GM13977 (cell line): Measurements from ENCODE around the gene E2F6.
A peak's percentile ranks its signal among the peaks of the same experiment; 100 is the strongest.

ENCODE experiments used
- DNase-seq: peaks from one replicate; pipeline ENCODE4 v3.0.0; 2012; ENCODE audit warnings: low spot score
- CTCF ChIP-seq: IDR thresholded peaks from 2 replicates; pipeline ENCODE4 v1.5.1; 2012; ENCODE audit warnings: mild to moderate bottlenecking, control low read depth; ENCODE audit not compliant: insufficient read depth; ENCODE audit errors: extremely low read depth, missing control alignments
- in situ Hi-C: fragments of 300-500 bp; cut with MboI; formaldehyde crosslinking; loops from one replicate; pipeline ENCODE4 v1.12.0; 2022; ENCODE audit warnings: low sequenced_read_pairs, low pct_unique_long_range_greater_than_20kb, mixed read lengths, inconsistent platforms; ENCODE audit not compliant: unreplicated experiment

E2F6 gene

GRCh38 chr2:11465485-11466306, at the start of gene E2F6:
Gene E2F6, minus strand, starts transcription at chr2:11466161. Its CDS starts 282 bp downstream, at chr2:11465879.
- peak; percentile 90 for DNase-seq
- in situ Hi-C loops: no loop called here
- no peak for TF ChIP-seq CTCF

GRCh38 chr2:11515490-11515981, 49.6 kb upstream of the E2F6 start:
- DNase-seq: no peak
- in situ Hi-C loops: no loop called here
- no peak for TF ChIP-seq CTCF

GRCh38 chr2:11514904-11515303, 48.9 kb upstream of the E2F6 start:
- no peak for DNase-seq
- TF ChIP-seq CTCF: no peak
- in situ Hi-C loops: no loop called here

- in situ Hi-C loops: no loop called here
- TF ChIP-seq CTCF: no peak
- no peak for DNase-seq
Observed at GRCh38 chr2:11514081-11514730, 48.2 kb upstream of the E2F6 start.

- in situ Hi-C loops: no loop called here
- DNase-seq: no peak
- TF ChIP-seq CTCF: no peak
Observed at GRCh38 chr2:11513319-11513718, 47.4 kb upstream of the E2F6 start.

DNA sequence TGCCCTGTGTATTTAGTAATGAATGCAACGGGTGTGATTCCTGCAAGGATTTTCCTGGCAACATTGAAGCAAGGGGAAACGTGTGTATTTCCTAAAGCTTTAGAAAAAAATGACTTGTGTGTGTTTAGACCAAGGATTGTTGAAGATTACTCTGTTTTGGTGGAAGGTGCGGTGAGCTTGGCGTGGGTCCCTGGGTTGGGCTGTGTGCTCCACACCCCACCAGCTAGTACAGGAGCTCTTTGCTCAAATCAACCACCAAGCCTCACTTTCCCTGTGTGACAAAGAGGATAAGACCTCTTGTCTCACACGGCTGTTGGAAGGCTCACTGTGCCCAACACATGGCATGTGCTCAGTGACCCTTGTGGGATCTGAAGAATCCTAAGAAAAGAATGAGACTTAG, 46.5 kb upstream of the E2F6 start:
- TF ChIP-seq CTCF: no peak
- no peak for DNase-seq
- in situ Hi-C loops: no loop called here
